GM19240 (cell line): ENCODE measurements around the gene AIFM2.
A peak's percentile ranks its signal among the peaks of the same experiment; 100 is the strongest.
"Not testable (repeated sequence)": the region's sequence is repeated elsewhere in the genome, so short reads cannot be mapped to it uniquely, and the experiment has no call there.

Experiments used
- DNase-seq: peaks from one replicate; pipeline ENCODE4 v3.0.0; 2011; ENCODE audit warnings: low spot score; ENCODE audit not compliant: insufficient read length

The AIFM2 gene

DNA sequence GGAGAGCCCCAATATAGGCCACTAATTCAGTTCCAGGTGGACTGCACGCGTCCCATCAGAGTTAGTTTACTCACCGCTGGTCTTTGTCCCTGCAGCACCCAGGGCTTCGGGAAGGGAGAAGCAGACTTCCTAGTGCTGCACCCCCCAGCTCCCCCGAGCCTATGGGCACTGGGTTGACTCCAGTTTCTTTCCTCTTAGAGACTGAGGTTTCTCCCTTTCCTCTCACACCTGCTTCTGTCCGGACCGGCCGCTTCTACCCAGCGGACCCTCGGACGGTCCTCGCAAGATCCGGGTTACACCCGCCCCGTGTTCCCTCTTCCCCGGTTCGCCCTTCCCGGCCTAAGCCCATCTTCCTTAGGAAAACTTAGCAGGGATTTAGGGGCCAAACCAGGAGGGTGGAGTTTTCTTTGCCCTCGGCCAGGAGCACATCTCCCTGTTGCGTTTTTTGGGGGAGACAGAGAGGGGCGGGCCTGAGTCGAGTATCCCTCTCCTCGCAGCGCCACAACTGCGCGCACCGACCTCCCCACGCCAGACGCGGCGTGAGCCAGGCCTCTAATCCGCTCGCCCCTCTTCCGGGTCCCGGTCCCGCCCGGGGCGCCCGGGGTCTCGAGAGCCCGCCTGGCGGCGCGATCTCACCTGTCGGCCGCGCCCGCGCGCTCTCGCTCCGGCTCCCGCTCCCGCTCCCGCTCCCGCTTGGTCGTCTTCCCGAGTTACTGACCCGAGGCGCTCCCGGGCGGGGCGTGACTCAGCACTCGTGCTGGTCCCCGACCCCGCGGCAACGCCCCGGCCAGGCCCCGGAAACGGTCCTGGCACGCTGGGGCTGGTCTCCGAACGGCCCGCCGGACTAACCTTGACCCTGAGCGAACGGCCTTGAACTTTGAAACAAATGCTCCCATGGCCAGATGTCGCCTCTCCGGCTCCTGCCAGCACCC, at the start of gene AIFM2:
Gene AIFM2, minus strand, starts transcription at position 728 of the 932 bp plus-strand sequence. CDS start 8,741 bp downstream, outside the sequence.
- peak; percentile 72 for DNase-seq

DNA sequence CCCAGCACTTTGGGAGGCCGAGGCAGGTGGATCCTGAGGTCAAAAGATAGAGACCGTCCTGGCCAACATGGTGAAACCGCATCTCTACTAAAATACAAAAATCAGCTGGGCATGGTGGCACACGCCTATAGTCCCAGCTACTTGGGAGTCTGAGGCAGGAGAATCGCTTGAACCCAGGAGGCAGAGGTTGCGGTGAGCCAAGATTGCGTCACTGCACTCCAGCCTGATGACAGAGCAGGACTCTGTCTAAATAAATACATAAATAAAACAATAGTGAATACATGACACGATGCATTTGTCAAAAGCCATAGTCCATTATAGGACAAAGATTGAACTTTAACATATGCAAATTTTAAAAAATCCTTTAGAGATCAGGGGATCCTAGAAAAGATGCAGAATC, 46.6 kb upstream of the AIFM2 start:
- not testable (repeated sequence) for DNase-seq

DNA sequence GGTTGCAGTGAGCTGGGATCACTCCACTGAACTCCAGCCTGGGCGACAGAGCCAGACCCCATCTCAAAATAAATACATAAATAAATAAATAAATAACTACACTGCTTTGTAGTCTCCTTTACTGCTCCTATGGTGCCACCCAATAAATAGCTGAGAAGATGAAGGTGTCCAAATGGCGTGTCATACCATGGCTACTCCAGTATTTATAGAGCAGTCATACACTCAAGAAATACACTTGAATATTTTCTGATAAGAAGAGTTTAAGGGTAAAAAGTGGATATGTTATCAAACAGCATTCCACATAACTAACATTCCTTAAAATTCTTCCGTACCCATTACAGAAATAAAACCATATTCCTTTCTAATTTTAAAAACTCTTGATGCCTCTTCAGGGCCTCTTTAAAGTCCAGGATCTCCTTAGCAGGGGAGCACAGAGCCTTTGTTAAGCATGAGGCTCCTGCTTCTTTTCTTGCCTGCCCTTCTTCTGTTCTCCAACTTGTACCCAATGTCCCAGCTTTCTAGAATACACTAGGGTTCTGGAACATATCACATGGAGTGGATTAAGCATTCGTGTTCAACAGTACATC, 45.6 kb upstream of the AIFM2 start:
- no peak for DNase-seq

DNA sequence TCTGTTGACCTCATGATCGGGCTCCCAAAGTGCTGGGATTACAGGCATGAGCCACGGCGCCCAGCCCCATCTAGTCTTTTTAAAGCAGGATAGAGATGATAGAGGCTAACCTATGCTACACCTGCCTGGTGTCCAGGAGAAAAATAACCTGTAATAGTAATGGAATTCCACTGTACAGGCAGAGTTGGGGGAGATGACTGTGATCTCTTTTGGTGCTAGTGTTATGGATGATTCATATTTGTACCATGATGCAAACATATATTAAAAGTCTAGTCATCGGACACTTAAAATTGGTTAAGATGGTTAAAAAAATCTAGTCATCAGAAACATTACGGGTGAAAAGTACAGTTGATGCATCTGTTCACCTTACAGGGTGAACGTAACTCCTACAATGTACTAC, 43.8 kb upstream of the AIFM2 start:
- DNase-seq = no peak

DNA sequence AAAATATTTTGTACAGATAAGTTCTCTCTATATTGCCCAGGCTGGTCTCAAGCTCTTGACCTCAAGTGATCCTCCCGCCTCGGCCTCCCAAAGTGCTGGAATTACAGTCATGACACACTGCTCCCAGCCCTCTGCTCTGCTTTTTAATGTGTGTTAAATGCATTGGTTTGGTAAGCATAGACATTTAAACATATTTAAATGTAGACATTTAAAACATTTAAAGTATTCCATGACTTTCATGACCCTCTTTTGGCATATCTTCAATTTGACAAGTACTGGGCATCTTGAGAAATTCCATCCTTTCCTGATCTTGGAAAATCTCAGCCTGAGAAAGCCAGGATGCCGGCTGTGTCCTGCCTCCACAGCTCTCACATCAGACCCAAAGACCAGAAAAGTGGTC, 42.9 kb upstream of the AIFM2 start:
- no peak for DNase-seq

DNA sequence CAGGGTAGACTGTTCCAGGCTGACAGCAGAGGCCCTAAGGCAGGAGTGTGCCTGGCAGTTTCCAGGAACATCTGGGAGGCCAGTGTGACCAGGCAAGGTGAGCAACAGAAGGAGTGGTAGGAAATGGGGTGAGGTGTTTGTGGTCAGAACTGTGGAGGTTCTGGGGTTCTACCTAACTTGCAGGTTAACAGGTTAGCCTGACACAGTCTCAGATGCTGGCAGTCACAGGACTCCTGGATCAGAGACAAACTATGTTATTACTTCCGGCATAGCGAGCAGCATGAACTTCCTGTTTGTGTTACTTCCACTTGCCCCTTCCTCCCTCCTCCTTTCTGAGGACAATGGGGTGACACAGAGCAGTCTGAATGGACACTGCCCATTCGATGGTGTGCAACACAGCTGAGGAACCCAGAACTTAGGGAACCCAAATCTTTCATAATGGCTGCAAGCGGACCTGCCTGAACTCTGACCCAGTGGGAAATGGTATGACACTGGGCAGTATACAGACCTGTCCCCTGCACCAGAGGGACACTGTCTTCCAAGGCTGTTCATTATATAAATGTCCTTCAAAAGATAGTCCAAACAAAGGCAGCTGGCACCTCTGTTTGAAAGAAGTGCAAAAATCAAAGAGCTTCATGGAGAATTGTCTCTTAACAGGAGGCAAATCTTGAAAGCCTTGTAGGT, 41.6 kb upstream of the AIFM2 start:
- DNase-seq = no peak

DNA sequence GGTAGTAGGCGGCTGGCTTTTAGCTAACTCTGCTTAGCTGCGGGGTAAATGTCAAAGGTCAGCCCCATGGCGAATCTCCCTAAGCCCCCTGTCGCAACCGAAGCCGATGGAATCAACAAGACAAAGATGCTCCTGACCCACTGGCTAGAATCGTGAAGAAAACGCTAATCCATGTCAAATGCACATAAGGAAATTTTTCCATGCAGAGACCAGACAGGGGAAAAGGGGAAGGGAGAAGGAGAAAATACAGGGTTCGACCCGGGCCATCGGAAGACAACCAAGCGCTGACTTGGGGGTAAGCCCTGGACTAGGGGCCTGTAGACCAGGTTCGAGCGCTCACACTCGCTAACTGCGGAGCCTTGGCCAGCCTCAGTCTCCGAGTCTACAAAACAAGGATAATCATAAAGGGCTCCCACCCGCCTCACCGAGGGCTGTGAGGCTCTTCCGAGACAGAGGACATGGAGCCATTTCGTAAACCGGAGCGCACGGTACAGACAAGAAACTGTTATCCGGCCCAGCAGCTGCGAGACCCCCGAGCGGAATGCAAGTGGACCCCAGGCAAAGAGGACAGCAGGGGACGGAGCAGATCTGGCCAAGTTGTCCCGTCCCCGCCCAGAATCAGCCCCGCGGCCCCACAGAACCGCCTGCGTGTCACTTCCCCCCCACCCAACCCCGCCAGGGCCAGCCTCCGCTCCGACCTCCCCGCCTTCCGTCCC, 37.2 kb upstream of the AIFM2 start:
- DNase-seq = no peak

DNA sequence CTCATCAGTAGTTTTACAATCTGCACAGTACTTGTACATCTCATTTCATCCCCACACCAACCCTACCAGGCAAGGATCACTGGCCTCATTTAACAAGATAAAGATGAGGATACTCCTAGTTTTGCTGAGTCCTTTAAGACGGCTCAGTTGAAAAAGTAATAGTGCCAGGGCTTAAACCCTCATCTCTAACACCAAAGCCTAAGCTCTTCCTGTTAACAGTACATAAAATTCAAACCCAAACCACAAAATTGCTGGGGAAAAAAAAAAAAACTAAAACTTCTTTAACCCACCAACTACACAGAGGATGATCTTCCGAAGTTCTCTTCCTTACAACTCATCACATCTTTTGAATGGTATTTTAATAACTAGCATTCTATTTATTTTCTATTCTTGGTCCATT, 36.4 kb upstream of the AIFM2 start:
- no peak for DNase-seq

DNA sequence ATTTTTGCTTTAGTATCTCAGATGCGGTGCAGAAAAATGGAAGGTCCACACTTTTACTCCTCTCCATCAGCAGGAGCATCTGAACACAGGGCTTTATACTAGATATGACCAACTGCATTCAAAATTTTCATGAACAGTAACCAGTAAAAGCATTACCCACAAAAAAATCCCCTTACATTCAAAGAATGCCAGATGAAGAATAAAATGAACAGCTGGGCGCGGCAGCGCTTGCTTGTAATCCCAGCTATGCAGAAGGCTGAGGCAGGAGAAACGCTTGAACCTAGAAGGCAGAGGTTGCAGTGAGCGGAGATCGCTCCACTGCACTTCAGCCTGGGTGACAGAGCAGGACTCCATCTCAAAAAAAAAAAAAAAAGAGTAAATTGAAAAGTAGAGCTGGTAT, 34.6 kb upstream of the AIFM2 start:
- no peak for DNase-seq

DNA sequence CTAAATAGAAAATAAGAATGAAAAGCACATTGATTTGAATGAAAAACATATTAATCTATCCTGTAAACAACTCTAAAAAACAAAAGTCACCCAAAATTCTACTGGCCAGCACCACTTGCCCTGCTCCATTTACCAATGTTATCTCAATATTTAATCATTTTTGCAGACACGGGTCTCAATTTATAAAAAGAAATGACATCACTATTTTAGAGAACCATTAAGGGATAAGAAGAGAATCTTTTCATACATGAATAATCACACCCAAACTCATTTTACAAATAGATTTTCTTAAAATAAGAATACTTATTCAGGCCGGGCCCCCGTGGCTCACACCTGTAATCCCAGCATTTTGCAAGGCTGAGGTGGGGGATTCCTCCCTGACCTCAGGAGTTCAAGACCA, 33.8 kb upstream of the AIFM2 start:
- no peak for DNase-seq

DNA sequence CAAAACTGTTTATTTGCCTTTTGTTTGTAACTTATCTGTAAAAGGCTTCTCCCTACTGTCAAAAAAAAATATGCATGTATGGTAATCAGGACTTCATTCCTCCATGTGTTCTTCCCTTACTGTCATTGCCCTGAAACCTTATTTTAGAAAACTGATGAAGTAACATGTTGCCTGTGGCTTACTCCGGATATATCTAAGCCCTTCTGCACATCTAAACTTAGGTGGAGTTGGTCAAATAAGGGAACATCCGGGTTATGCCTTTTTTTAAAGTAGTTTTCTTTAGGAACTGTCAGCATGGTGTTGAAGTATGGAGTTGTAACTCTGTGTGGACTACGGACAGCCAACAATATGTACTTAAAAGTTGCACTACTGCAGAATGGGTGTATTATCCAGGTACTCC, 31.5 kb upstream of the AIFM2 start:
- no peak for DNase-seq

DNA sequence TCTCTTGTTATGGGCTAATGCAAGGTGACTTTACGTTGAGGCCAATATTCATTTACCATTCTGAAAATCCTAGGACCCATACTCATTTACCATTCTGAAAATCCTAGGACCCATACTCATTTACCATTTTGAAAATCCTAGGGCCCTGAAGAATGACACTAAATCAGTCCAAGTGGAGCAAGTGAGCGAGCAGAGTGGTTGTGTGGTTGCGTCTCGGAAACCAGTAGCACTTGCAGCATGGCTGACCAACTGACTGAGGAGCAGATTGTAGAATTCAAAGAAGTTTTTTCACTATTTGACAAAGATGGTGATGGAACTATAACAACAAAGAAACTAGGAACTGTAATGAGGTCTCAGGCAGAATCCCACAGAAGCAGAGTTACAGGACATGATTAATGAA, 30.8 kb upstream of the AIFM2 start:
- no peak for DNase-seq

DNA sequence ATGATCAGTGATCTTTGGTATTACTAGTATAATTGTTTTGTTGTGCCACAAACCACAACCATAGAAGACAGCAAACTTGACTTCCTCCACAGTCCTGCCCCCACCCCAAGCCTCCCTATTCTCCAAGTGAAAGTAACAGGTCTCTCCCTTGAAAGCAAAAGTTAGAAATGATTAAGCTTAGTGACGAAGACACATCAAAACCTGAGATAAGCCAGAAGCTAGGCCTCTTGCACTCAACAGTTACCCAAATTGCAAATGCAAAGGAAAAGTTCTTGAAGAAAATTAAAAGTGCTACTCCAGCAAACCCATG, 30.2 kb upstream of the AIFM2 start:
- no peak for DNase-seq

DNA sequence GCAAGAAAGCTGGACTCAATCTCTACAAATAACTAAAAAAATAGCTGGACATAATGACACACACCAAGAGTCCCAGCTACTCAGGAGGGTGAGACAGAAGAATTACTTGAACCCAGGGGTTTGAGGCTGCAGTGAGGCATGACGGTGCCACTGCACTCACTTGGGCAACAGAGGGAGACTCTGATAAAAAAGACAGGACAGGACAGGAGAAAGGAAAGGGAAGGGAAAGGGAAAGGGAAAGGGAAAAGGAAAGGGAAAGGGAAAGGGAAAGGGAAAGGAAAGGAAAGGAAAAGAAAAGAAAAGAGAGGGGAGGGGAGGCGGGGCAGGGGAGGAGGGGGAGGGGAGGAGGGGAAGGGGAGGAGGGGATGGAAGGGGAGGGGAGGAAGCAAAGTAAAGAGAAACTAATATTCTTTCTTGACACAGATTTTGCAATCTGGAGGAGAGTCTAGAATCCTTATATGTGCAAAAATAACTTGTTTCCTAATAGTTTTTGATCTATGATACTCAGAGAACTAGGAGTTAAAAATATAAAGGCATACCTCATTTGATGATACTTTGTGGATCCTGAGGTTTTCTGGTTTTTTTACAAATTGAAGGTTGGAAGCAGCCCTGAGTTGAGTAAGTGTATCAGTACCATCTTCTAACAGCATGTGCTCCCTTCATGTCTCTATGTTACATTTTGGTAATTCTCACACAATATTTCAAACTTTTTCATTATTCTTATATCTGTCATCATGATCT, 29.7 kb upstream of the AIFM2 start:
- no peak for DNase-seq

DNA sequence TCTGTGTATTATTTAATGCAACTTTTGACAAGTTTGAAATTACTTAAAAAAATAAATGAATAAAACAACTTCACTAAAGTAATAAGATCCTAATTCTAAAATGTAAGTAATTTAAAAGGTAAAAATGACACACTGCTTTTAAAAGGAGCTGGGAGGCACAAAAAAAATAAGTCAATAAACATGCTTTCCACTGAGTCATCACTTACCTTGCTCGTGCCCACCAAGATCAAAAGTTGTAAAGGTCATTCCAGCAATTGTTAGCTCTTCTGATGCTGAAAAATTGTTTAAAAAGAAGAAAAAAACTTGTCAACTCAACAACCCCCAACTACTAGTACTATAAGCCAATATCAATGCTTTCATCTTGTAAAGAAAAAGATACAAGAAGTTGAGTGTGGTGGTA, 28.2 kb upstream of the AIFM2 start:
- DNase-seq = no peak

DNA sequence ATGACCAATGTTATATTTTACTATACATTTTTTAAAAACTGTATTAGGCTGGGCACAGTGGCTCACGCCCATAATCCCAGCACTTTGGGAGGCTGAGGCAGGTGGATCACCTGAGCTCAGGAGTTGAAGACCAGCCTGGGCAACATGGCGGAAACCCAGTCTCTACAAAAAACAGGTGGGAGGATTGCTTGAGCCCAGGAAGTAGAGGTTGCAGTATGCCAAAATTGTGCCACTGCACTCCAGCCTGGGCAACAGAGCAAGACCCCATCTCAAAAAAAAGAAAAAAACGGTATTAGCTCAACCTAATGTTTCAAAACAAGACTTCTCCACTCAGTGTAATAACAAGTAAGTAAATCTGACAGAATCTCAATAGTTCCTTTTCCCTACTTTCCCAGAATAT, 26.7 kb upstream of the AIFM2 start:
- not testable (repeated sequence) for DNase-seq

DNA sequence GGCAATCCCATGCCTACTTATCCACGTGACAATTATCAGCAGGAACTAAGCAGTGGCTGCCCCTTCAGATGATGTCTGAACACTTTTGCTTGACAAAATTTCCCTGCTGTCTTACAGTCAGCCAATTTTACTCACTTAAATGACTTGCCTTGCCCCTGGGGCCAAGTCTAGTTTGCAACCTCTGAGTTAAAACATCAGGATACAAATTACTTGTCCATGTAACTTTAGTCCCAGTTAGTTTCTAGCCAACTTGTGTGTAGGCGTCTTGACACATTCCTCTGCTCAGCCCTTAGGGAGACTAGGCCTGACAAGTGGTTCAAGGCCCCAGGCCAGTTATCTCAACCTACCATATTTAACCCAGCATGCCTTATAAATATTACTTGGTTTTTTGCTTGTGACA, 25.5 kb upstream of the AIFM2 start:
- no peak for DNase-seq

DNA sequence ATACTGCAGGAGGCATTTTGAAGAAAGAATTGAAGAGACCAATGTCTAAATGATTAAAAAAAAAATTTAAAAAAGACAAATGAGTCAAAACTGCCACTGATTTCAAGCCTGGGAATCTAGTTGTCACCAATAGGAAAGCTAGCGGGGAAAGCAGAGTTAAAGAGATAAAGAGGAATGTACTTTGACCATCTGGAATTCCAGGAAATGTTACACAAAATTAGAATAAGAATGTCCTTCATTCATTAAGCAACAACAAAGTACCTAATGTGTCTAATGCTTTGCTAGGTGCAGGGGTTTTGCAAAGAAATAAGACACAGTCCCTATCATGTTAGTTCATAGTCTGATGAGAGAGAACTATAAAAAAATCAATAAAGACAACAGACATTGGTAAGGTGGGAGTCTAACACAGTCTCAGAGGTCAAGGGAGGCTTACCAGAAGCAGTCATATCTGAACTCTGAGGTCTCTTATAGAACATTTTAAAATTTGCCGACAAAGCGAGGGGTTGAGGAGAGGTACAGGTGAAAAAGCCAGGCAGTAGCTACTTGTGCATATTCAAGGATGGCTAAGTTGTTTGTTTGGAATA, 22.7 kb upstream of the AIFM2 start:
- DNase-seq = no peak

DNA sequence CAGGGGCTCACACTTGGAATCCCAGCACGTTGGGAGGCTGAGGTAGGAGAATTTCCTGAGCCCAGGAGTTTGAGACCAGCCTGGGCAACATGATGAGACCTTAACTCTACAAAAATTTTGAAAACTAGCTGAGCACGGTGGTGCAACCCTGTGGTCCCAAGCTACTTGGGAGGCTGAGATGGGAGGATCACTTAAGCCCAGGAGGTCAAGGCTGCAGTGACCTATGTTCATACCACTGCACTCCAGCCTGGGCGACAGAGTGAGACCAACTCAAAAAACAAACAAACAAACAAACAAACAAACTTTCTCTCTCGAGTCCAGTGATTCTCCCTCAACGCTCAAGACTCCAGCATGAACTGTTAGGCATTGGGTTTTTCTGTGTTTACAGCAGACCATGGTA, 15.9 kb upstream of the AIFM2 start:
- DNase-seq = no peak

DNA sequence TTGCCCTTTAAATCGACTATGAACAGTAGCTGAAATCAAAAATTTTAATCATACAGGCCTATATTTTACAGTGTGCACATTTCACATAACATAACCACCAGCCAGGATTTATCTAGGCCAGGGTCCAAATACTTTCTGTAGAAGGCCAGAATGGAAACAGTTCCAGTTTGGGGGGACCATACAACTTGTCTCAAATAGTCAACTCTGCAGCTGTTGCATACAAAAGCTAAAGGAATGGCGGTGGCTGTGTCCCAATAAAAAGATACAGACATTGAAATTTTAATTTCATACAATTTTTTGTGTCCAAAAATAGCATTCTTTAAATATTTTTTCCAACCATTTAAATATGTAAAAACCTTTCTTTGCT, 14.6 kb upstream of the AIFM2 start:
- no peak for DNase-seq
